ENCODE measurements around the gene UBALD1. TPM values are rescaled to one million over a fixed set of nuclear protein-coding genes. Genes with fewer than 3 reads are reported as not detected.

Gene UBALD1
- total RNA-seq, 1 donor from 2014 or later = 33.6 TPM

- no peak overlapping the region for H3K4me3 Mint-ChIP-seq (ENCODE audit: unreplicated experiment)
These were observed 48.5 kb downstream of the UBALD1 start for GRCh38 chr16:4566144-4566543.

GRCh38 chr16:4564661-4565267 lies 49.9 kb downstream of the UBALD1 start:
- peaks cover 30% of the 10 kb centered on the region for H3K27me3 Mint-ChIP-seq (ENCODE audit: unreplicated experiment)
- H3K9me3 Mint-ChIP-seq (ENCODE audit: unreplicated experiment) = no peaks in the 10 kb centered on the region
- no peak overlapping the region for H3K27ac Mint-ChIP-seq (ENCODE audit: unreplicated experiment)
- TF ChIP-seq CTCF (IDR thresholded peaks at IDR 0.05) = no peak
- no peaks in the 10 kb centered on the region for H3K4me1 Mint-ChIP-seq (ENCODE audit: unreplicated experiment)
- H3K36me3 Mint-ChIP-seq (ENCODE audit: unreplicated experiment) = no peaks in the 10 kb centered on the region
- DNase-seq (ENCODE audit: extremely low spot score, unreplicated experiment) = no peak
- no peak overlapping the region for H3K4me3 Mint-ChIP-seq (ENCODE audit: unreplicated experiment)

More at GRCh38 chr16:4566144-4566543, 48.5 kb downstream of the UBALD1 start:
- Mint-ChIP-seq H3K4me1 (ENCODE audit: unreplicated experiment) (peaks cover 3% of the 10 kb centered on the region), H3K27ac (ENCODE audit: unreplicated experiment) (no peak overlapping the region), H3K9me3 (ENCODE audit: unreplicated experiment) (no peaks in the 10 kb centered on the region), H3K27me3 (ENCODE audit: unreplicated experiment) (peaks cover 36% of the 10 kb centered on the region), H3K36me3 (ENCODE audit: unreplicated experiment) (no peaks in the 10 kb centered on the region)
- no peak for DNase-seq (ENCODE audit: extremely low spot score, unreplicated experiment)
- TF ChIP-seq CTCF (IDR thresholded peaks at IDR 0.05) = no peak

- Mint-ChIP-seq H3K36me3 (ENCODE audit: unreplicated experiment) (no peaks in the 10 kb centered on the region), H3K27me3 (ENCODE audit: unreplicated experiment) (peaks cover 26% of the 10 kb centered on the region), H3K4me3 (ENCODE audit: unreplicated experiment) (no peak overlapping the region), H3K4me1 (ENCODE audit: unreplicated experiment) (no peaks in the 10 kb centered on the region), H3K9me3 (ENCODE audit: unreplicated experiment) (no peaks in the 10 kb centered on the region), H3K27ac (ENCODE audit: unreplicated experiment) (no peak overlapping the region)
- DNase-seq (ENCODE audit: extremely low spot score, unreplicated experiment) = no peak
- TF ChIP-seq CTCF (IDR thresholded peaks at IDR 0.05) = no peak
These were observed 53.1 kb downstream of the UBALD1 start for GRCh38 chr16:4561596-4561995.

Other genes starting within 250 kb of the UBALD1 start
- gene VASN, start 243.0 kb downstream of the UBALD1 start, total RNA-seq = 62.7 and 63.1 TPM in 2 replicates
- 35.5 and 40.1 TPM in 2 replicates for gene CORO7, start 198.3 kb downstream of the UBALD1 start, total RNA-seq
- 31.1 and 33.7 TPM in 2 replicates for gene DNAJA3, start 189.0 kb downstream of the UBALD1 start, total RNA-seq
- 55.0 and 61.4 TPM in 2 replicates for gene NMRAL1, start 140.3 kb downstream of the UBALD1 start, total RNA-seq
- gene HMOX2, start 138.5 kb downstream of the UBALD1 start, total RNA-seq = 47.2 and 47.3 TPM in 2 replicates
- gene CDIP1, start 76.1 kb downstream of the UBALD1 start, total RNA-seq = 28.5 and 28.9 TPM in 2 replicates
- 0.08 and 0.26 TPM in 2 replicates for gene C16orf96, start 58.5 kb downstream of the UBALD1 start, total RNA-seq
- gene MGRN1, start 9.9 kb upstream of the UBALD1 start, total RNA-seq = 88.0 and 94.6 TPM in 2 replicates
- gene NUDT16L1, start 78.7 kb upstream of the UBALD1 start, total RNA-seq = 26.2 and 28.9 TPM in 2 replicates
- gene ANKS3, start 119.4 kb upstream of the UBALD1 start, total RNA-seq = 30.0 TPM in 2 replicates
- 1.2 and 1.7 TPM in 2 replicates for gene DNAAF8, start 119.6 kb upstream of the UBALD1 start, total RNA-seq
- 22.8 and 23.5 TPM in 2 replicates for gene ZNF500, start 152.3 kb upstream of the UBALD1 start, total RNA-seq
- not detected in 2 replicates for gene SEPTIN12, start 173.5 kb upstream of the UBALD1 start, total RNA-seq
- not detected in 2 replicates for gene SMIM22, start 180.5 kb upstream of the UBALD1 start, total RNA-seq
- 16.1 and 19.1 TPM in 2 replicates for gene ROGDI, start 187.7 kb upstream of the UBALD1 start, total RNA-seq
- gene GLYR1, start 232.4 kb upstream of the UBALD1 start, total RNA-seq = 73.5 and 76.9 TPM in 2 replicates
- 50.3 and 50.8 TPM in 2 replicates for gene UBN1, start 232.6 kb upstream of the UBALD1 start, total RNA-seq